Glutamatergic neuron (in vitro differentiated cells): ENCODE results near the gene FEM1B. TPM values are rescaled to one million over a fixed set of nuclear protein-coding genes. Genes with fewer than 3 reads are reported as not detected.

Experiments
- DNase-seq: peaks from one replicate; pipeline ENCODE4 v3.0.0; 2022
- H3K27ac Mint-ChIP-seq: one replicate; pipeline ENCODE4 v1.8.0; 2020; ENCODE audit warnings: mild to moderate bottlenecking, mixed read lengths, inconsistent platforms; ENCODE audit not compliant: unreplicated experiment
- H3K27me3 Mint-ChIP-seq: one replicate; pipeline ENCODE4 v1.8.0; 2020; ENCODE audit warnings: mild to moderate bottlenecking, moderate library complexity, mixed read lengths, inconsistent platforms; ENCODE audit not compliant: unreplicated experiment
- H3K36me3 Mint-ChIP-seq: one replicate; pipeline ENCODE4 v1.8.0; 2020; ENCODE audit warnings: mild to moderate bottlenecking, mixed read lengths, inconsistent platforms; ENCODE audit not compliant: unreplicated experiment
- H3K4me1 Mint-ChIP-seq: one replicate; pipeline ENCODE4 v1.8.0; 2020; ENCODE audit warnings: mild to moderate bottlenecking, low read depth, mixed read lengths, inconsistent platforms; ENCODE audit not compliant: unreplicated experiment
- H3K4me3 Mint-ChIP-seq: one replicate; pipeline ENCODE4 v1.8.0; 2020; ENCODE audit warnings: mild to moderate bottlenecking, mixed read lengths, inconsistent platforms; ENCODE audit not compliant: unreplicated experiment
- H3K9me3 Mint-ChIP-seq: one replicate; pipeline ENCODE4 v1.8.0; 2020; ENCODE audit warnings: mild to moderate bottlenecking, moderate library complexity, mixed read lengths, inconsistent platforms; ENCODE audit not compliant: unreplicated experiment
- total RNA-seq: library from RNA; stranded (reverse); fragmentation: NEBNext Ultra II Directional; extraction: Animal tissue kit (Norgen Biotek cat#: 25700); gene quantifications from one replicate; pipeline ENCODE4 v1.2.1, GENCODE V29; 2021; ENCODE audit not compliant: unreplicated experiment
- TF ChIP-seq, protein P1 (sequence below): fragments of 200-600 bp; sonication (generic); IDR thresholded peaks from one replicate; pipeline ENCODE4 v1.5.0; 2021; ENCODE audit not compliant: partially characterized antibody, unreplicated experiment

The FEM1B gene
- total RNA-seq, 1 donor from 2014 or later, result 69.6 TPM

DNA sequence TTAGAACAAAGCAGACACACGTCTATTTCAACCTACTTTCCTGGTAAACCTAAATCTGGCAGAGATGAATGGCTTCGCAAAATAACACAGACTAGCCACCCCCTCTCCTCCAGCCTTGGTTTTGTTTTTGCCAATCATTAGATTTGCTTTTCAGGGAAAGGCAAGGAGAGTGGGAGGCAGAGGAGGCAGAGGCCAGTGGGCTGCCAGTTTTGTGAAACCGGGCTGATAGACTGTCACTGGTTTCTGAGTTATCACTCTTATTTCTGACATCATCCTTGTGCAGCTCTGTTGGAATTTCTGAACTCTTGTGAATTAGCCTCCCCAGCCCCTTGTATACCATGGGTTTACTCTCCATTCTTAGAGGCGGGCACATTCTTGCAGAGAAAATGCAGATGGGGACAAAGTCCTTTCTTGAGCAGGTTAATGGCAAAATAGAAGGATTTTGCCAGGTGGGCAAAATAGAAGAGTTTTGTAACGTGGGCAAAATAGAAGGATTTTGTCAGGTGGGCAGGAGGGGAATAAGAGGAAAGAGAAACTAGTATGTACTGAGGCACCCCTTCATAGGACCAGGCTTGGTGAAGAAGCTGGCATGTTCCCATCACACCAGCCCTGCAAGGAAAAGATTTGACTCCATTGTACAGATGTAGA, 3.2 kb upstream of the FEM1B start:
- Mint-ChIP-seq H3K27me3 (peaks cover 12% of the 10 kb centered on the region), H3K4me3 (no peak overlapping the region), H3K4me1 (peaks cover 15% of the 10 kb centered on the region), H3K27ac (no peak overlapping the region), H3K9me3 (peaks cover 10% of the 10 kb centered on the region), H3K36me3 (peaks cover 5% of the 10 kb centered on the region)
- TF ChIP-seq, protein P1, sequence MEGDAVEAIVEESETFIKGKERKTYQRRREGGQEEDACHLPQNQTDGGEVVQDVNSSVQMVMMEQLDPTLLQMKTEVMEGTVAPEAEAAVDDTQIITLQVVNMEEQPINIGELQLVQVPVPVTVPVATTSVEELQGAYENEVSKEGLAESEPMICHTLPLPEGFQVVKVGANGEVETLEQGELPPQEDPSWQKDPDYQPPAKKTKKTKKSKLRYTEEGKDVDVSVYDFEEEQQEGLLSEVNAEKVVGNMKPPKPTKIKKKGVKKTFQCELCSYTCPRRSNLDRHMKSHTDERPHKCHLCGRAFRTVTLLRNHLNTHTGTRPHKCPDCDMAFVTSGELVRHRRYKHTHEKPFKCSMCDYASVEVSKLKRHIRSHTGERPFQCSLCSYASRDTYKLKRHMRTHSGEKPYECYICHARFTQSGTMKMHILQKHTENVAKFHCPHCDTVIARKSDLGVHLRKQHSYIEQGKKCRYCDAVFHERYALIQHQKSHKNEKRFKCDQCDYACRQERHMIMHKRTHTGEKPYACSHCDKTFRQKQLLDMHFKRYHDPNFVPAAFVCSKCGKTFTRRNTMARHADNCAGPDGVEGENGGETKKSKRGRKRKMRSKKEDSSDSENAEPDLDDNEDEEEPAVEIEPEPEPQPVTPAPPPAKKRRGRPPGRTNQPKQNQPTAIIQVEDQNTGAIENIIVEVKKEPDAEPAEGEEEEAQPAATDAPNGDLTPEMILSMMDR, result no peak
- DNase-seq, result no peak

DNA sequence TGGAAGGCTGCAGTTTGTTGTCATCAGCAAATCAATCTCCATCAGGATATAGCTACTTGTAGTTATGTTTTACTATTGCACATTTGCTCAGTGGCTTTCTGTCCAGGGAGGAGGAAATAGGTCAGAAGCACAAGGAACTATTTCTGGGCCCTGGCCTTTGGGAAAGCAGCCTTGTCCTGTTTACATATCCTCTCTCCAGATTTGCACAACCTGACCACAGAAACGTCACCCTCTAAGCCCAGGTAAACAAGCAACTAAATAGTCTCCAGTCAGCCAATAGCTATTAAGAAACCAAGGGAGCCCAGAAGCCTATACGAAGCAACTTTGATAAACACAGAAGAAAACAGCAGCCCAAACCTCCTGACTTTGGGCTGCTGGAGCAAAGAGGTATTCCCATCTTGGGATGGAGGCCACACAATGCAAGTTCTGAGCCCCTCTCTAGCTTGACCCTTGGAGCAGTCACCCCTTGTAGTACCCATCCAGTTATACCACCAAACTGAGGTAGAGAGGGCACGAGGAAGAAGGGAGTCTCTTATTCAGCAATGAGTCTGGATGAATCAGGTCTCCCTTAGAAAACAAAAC, 2.3 kb upstream of the FEM1B start:
- no peak for DNase-seq
- Mint-ChIP-seq H3K9me3 (peaks cover 11% of the 10 kb centered on the region), H3K27ac (peak overlapping the region; percentile 67), H3K36me3 (peaks cover 5% of the 10 kb centered on the region), H3K4me1 (peaks cover 21% of the 10 kb centered on the region), H3K27me3 (peaks cover 12% of the 10 kb centered on the region), H3K4me3 (no peak overlapping the region)
- TF ChIP-seq, protein P1, result no peak

GRCh38 chr15:68276668-68277067, 877 bp upstream of the FEM1B start:
- Mint-ChIP-seq H3K36me3 (peaks cover 5% of the 10 kb centered on the region), H3K27me3 (peaks cover 12% of the 10 kb centered on the region), H3K9me3 (peaks cover 11% of the 10 kb centered on the region), H3K27ac (peak overlapping the region; percentile 99), H3K4me1 (peaks cover 22% of the 10 kb centered on the region), H3K4me3 (peak overlapping the region; percentile 94)
- no peak for DNase-seq
- TF ChIP-seq, protein P1, result no peak

DNA sequence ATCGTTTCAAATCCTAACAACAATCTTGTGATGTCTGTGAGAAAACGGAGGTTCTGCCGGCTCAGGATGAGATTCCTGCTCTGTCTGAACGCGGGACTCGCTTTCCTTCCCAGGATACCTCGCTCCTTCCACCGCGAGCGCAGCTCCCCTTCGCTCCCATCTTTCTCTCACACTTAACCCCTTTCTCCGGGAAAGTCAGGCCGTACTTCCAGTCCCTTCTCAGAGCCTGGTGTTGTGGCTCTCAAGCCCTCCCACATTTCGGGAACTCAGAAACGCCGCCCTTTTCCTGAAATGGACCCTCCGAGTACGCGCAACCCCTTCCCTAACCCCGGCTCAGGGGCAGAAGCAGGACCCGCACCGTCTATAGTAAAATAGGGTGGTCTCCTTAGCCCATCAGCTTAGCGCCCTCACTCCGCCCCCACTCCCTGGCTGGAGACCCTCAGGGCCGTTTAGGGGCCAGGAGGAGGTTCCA, 378 bp upstream of the FEM1B start:
- peaks cover 5% of the 10 kb centered on the region for H3K36me3 Mint-ChIP-seq
- TF ChIP-seq, protein P1, result no peak
- peak overlapping the region; percentile 99 for H3K27ac Mint-ChIP-seq
- peak overlapping the region; percentile 94 for H3K4me3 Mint-ChIP-seq
- DNase-seq, result no peak
- H3K4me1 Mint-ChIP-seq, result peaks cover 23% of the 10 kb centered on the region
- H3K27me3 Mint-ChIP-seq, result peaks cover 12% of the 10 kb centered on the region
- peaks cover 11% of the 10 kb centered on the region for H3K9me3 Mint-ChIP-seq

- Mint-ChIP-seq H3K4me3 (peak overlapping the region; percentile 89), H3K36me3 (peaks cover 2% of the 10 kb centered on the region), H3K9me3 (peaks cover 11% of the 10 kb centered on the region), H3K27ac (peak overlapping the region; percentile 85), H3K4me1 (peaks cover 23% of the 10 kb centered on the region), H3K27me3 (peaks cover 9% of the 10 kb centered on the region)
- TF ChIP-seq, protein P1, result peak; percentile 40
- no peak for DNase-seq
Measured at GRCh38 chr15:68278345-68278594, 725 bp downstream of the FEM1B start.
